ENCODE data around the gene KCNJ9. TPM values are rescaled to one million over a fixed set of nuclear protein-coding genes. Genes with fewer than 3 reads are reported as not detected.

KCNJ9 gene
- total and polyA plus RNA-seq, 4 donors = not detected

GRCh38 chr1:160066829-160067745, 14.3 kb upstream of the KCNJ9 start:
- DNase-seq = peak in 1 of 3 donors; percentile 20
- no peak for ATAC-seq (ENCODE audit: insufficient read depth, low FRiP score)
- Histone ChIP-seq H3K27ac (ENCODE audit: low read depth in 1 of 2, low read length in 1 of 2) (no peak overlapping the region), H3K36me3 (ENCODE audit: control insufficient read depth in 4 of 4, insufficient read depth in 4 of 4, low read length in 4 of 4) (no peaks in the 10 kb centered on the region), H3K27me3 (ENCODE audit: control insufficient read depth in 3 of 3, insufficient read depth in 3 of 3, low read length in 2 of 3) (peaks cover 0 to 17% (median 10%) of the 10 kb centered on the region in 3 donors), H3K9ac (ENCODE audit: insufficient read depth in 1 of 2, low read length in 2 of 2) (no peak overlapping the region), H3K4me3 (no peak overlapping the region), H3K9me3 (ENCODE audit: control insufficient read depth in 4 of 4, insufficient read depth in 3 of 4, low read length in 3 of 4) (peaks cover 0 to 2% (median 0%) of the 10 kb centered on the region in 4 donors), H3K4me1 (ENCODE audit: control insufficient read depth in 5 of 5, insufficient read depth in 5 of 5, low read length in 5 of 5) (peaks cover 0 to 8% (median 0%) of the 10 kb centered on the region in 5 donors)
- 62 to 66% methylated on average over 6 of the region's 6 CpGs for WGBS, 2 donors
- TF ChIP-seq, protein P1, sequence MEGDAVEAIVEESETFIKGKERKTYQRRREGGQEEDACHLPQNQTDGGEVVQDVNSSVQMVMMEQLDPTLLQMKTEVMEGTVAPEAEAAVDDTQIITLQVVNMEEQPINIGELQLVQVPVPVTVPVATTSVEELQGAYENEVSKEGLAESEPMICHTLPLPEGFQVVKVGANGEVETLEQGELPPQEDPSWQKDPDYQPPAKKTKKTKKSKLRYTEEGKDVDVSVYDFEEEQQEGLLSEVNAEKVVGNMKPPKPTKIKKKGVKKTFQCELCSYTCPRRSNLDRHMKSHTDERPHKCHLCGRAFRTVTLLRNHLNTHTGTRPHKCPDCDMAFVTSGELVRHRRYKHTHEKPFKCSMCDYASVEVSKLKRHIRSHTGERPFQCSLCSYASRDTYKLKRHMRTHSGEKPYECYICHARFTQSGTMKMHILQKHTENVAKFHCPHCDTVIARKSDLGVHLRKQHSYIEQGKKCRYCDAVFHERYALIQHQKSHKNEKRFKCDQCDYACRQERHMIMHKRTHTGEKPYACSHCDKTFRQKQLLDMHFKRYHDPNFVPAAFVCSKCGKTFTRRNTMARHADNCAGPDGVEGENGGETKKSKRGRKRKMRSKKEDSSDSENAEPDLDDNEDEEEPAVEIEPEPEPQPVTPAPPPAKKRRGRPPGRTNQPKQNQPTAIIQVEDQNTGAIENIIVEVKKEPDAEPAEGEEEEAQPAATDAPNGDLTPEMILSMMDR (IDR thresholded peaks at IDR 0.05; ENCODE audit: control extremely low read depth, extremely low read depth) = no peak

DNA sequence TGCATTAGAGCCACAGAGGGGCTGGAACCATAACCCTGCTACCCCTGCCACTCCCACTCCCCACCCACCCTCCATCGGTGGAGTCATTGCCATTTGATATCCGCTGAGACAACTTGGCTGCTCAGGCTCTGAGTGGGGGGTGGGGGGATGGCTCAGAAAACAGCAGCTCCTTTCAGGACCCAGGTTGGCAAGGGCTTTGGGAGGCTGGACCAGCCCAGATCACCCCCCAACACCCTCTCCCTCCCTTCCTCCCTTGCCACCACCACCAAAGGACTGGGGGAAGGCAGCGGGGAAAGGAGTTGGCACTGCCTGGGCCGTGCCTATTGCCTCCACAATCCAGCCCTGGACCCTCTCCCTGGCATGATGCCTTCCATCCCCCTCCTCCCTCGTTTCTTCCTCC, 13.1 kb upstream of the KCNJ9 start:
- Histone ChIP-seq H3K9ac (ENCODE audit: insufficient read depth in 1 of 2, low read length in 2 of 2) (no peak overlapping the region), H3K9me3 (ENCODE audit: control insufficient read depth in 4 of 4, insufficient read depth in 3 of 4, low read length in 3 of 4) (peaks cover 0 to 2% (median 0%) of the 10 kb centered on the region in 4 donors), H3K4me1 (ENCODE audit: control insufficient read depth in 5 of 5, insufficient read depth in 5 of 5, low read length in 5 of 5) (peaks cover 0 to 8% (median 0%) of the 10 kb centered on the region in 5 donors), H3K4me3 (no peak overlapping the region), H3K36me3 (ENCODE audit: control insufficient read depth in 4 of 4, insufficient read depth in 4 of 4, low read length in 4 of 4) (no peaks in the 10 kb centered on the region), H3K27me3 (ENCODE audit: control insufficient read depth in 3 of 3, insufficient read depth in 3 of 3, low read length in 2 of 3) (peaks cover 0 to 19% (median 11%) of the 10 kb centered on the region in 3 donors), H3K27ac (ENCODE audit: low read depth in 1 of 2, low read length in 1 of 2) (no peak overlapping the region)
- DNase-seq (no peak), ATAC-seq (ENCODE audit: insufficient read depth, low FRiP score) (no peak)
- WGBS, 2 donors = 66 to 70% methylated on average over 5 of the region's 5 CpGs
- TF ChIP-seq, protein P1 (IDR thresholded peaks at IDR 0.05; ENCODE audit: control extremely low read depth, extremely low read depth) = no peak

- H3K27me3 ChIP-seq (ENCODE audit: control insufficient read depth in 3 of 3, insufficient read depth in 3 of 3, low read length in 2 of 3) = peaks cover 0 to 19% (median 11%) of the 10 kb centered on the region in 3 donors
- H3K4me3 ChIP-seq = peak within 1 kb of the TSS; percentile 51
- DNase-seq = no peak
- TF ChIP-seq, protein P1 (IDR thresholded peaks at IDR 0.05; ENCODE audit: control extremely low read depth, extremely low read depth) = no peak
- ATAC-seq (ENCODE audit: insufficient read depth, low FRiP score) = peak; percentile 67
- peaks cover 0 to 2% (median 0%) of the 10 kb centered on the region in 4 donors for H3K9me3 ChIP-seq (ENCODE audit: control insufficient read depth in 4 of 4, insufficient read depth in 3 of 4, low read length in 3 of 4)
- peaks cover 0 to 8% (median 0%) of the 10 kb centered on the region in 5 donors for H3K4me1 ChIP-seq (ENCODE audit: control insufficient read depth in 5 of 5, insufficient read depth in 5 of 5, low read length in 5 of 5)
- H3K9ac ChIP-seq (ENCODE audit: insufficient read depth in 1 of 2, low read length in 2 of 2) = peak within 1 kb of the TSS in 1 of 2 donors; percentile 2
- H3K27ac ChIP-seq (ENCODE audit: low read depth in 1 of 2, low read length in 1 of 2) = no peak within 1 kb of the TSS
- no peaks in the 10 kb centered on the region for H3K36me3 ChIP-seq (ENCODE audit: control insufficient read depth in 4 of 4, insufficient read depth in 4 of 4, low read length in 4 of 4)
- WGBS, 2 donors = 12 to 14% methylated on average over 32 of the region's 32 CpGs
Measured at GRCh38 chr1:160069460-160070231, 11.7 kb upstream of the KCNJ9 start, which contains the start of gene KCNJ10. TSS of gene KCNJ10 (minus strand) at chr1:160070160. CDS start at chr1:160042532, 27,628 bp downstream.
